Breast epithelium (tissue), 3 donors: Measurements from ENCODE around the gene SLC25A33.

Experiments used
- CTCF ChIP-seq, 3 donors: fragments of 450-650 bp; IDR thresholded peaks; one replicate each; pipeline ENCODE4 v1.5.1; 2016 to 2017; ENCODE audit warnings: antibody characterized with exemption in 3 of 3, mild to moderate bottlenecking in 3 of 3, moderate library complexity in 3 of 3
- POLR2A ChIP-seq: fragments of 450-650 bp; IDR thresholded peaks from one replicate; pipeline ENCODE4 v1.6.1; 2016; ENCODE audit warnings: antibody characterized with exemption, mild to moderate bottlenecking, moderate library complexity
- POLR2AphosphoS5 ChIP-seq, 3 donors: sonication (generic); formaldehyde crosslinking; IDR thresholded peaks; one replicate each; pipeline ENCODE4 v1.6.1; 2017; ENCODE audit warnings: antibody characterized with exemption in 3 of 3

GRCh38 chr1:9495854-9496374 lies 43.4 kb upstream of the SLC25A33 start:
- TF ChIP-seq CTCF (IDR thresholded peaks at IDR 0.05): no peak
- TF ChIP-seq POLR2A: no peak
- no peak for TF ChIP-seq POLR2AphosphoS5 (IDR thresholded peaks at IDR 0.05)
